CD14-positive monocyte (primary cell): ENCODE results near the gene KRTAP19-2. TPM values are rescaled to one million over a fixed set of nuclear protein-coding genes. Genes with fewer than 3 reads are reported as not detected.

Experiments
- DNase-seq, 3 donors: peaks; one replicate each; pipeline ENCODE4 v3.0.0-alpha.2; 2011 to 2022
- H2AFZ ChIP-seq: 2 replicates; pipeline ENCODE4 v1.6.0; 2012; ENCODE audit warnings: mild to moderate bottlenecking, low read depth, low read length, inconsistent platforms; ENCODE audit not compliant: insufficient read depth, poor library complexity, severe bottlenecking
- H3K27ac ChIP-seq, 2 donors: 1 replicate in 1 of 2; 2 replicates in 1 of 2; pipeline ENCODE4 v1.5.1; 2012 to 2013; ENCODE audit warnings: low read length in 2 of 2, control low read depth in 1 of 2, inconsistent platforms in 1 of 2, low read depth in 1 of 2, mild to moderate bottlenecking in 1 of 2
- H3K27me3 ChIP-seq, 2 donors: one replicate each; pipeline versions ENCODE4 v1.6.0 to v1.6.1; 2011 to 2013; ENCODE audit warnings: low read length in 2 of 2; ENCODE audit not compliant: control insufficient read depth in 2 of 2, insufficient read depth in 2 of 2
- H3K36me3 ChIP-seq, 2 donors: replicated peaks in 1 of 2; 1 replicate in 1 of 2; 2 replicates in 1 of 2; pipeline versions ENCODE4 v1.5.1 to v1.6.1; 2012 to 2013; ENCODE audit warnings: low read length in 2 of 2, control low read depth in 1 of 2, inconsistent platforms in 1 of 2, mild to moderate bottlenecking in 1 of 2; ENCODE audit not compliant: insufficient read depth in 2 of 2, control insufficient read depth in 1 of 2
- H3K4me1 ChIP-seq, 2 donors: 1 replicate in 1 of 2; 2 replicates in 1 of 2; pipeline versions ENCODE4 v1.5.1 to v1.6.1; 2012 to 2013; ENCODE audit warnings: low read length in 2 of 2, control low read depth in 1 of 2, inconsistent platforms in 1 of 2, mild to moderate bottlenecking in 1 of 2, moderate library complexity in 1 of 2; ENCODE audit not compliant: insufficient read depth in 2 of 2, control insufficient read depth in 1 of 2
- H3K4me2 ChIP-seq: replicated peaks from 2 replicates; pipeline ENCODE3; 2012; ENCODE audit warnings: low read length, moderate library complexity, mild to moderate bottlenecking; ENCODE audit not compliant: poor library complexity, severe bottlenecking; ENCODE audit errors: extremely low read depth
- H3K4me3 ChIP-seq, 3 experiments: fragments of 200-600 bp in 1 of 3; sonication (generic) in 1 of 3; replicated peaks in 1 of 3; 1 replicate in 2 of 3; 2 replicates in 1 of 3; pipeline ENCODE4 v1.5.1; 2011 to 2013; ENCODE audit warnings: low read length in 3 of 3, mild to moderate bottlenecking in 3 of 3, control low read depth in 2 of 3, low read depth in 2 of 3, inconsistent platforms in 1 of 3, moderate library complexity in 1 of 3
- H3K79me2 ChIP-seq: 2 replicates; pipeline ENCODE4 v1.6.0; 2012; ENCODE audit warnings: mild to moderate bottlenecking, control low read depth, inconsistent platforms, low read length, moderate library complexity; ENCODE audit not compliant: insufficient read depth
- H3K9ac ChIP-seq: 2 replicates; pipeline ENCODE4 v1.6.0; 2017; ENCODE audit warnings: low read length, mild to moderate bottlenecking; ENCODE audit not compliant: insufficient read depth, poor library complexity, severe bottlenecking
- H3K9me3 ChIP-seq, 2 donors: replicated peaks in 1 of 2; 1 replicate in 1 of 2; 2 replicates in 1 of 2; pipeline versions ENCODE4 v1.5.1 to v1.6.1; 2012 to 2013; ENCODE audit warnings: low read length in 2 of 2, control low read depth in 1 of 2; ENCODE audit not compliant: control insufficient read depth in 1 of 2, insufficient read depth in 1 of 2
- H4K20me1 ChIP-seq: 2 replicates; pipeline ENCODE4 v1.6.0; 2012; ENCODE audit warnings: mild to moderate bottlenecking, low read length, control low read depth, moderate library complexity; ENCODE audit not compliant: insufficient read depth
- H3K27ac Mint-ChIP-seq, 7 donors: one replicate each; pipeline ENCODE4 v1.8.0; 2020; ENCODE audit warnings: mild to moderate bottlenecking in 7 of 7, mixed read lengths in 7 of 7, moderate library complexity in 6 of 7, inconsistent platforms in 2 of 7
- H3K27me3 Mint-ChIP-seq, 3 donors: one replicate each; pipeline ENCODE4 v1.8.0; 2021 to 2022; ENCODE audit warnings: low read depth in 3 of 3, mild to moderate bottlenecking in 3 of 3, mixed read lengths in 3 of 3, moderate library complexity in 3 of 3, inconsistent platforms in 1 of 3
- H3K36me3 Mint-ChIP-seq, 2 donors: one replicate each; pipeline ENCODE4 v1.8.0; 2020; ENCODE audit warnings: mixed read lengths in 2 of 2, inconsistent platforms in 1 of 2, mild to moderate bottlenecking in 1 of 2
- H3K4me1 Mint-ChIP-seq: one replicate; pipeline ENCODE4 v1.8.0; 2020; ENCODE audit warnings: mild to moderate bottlenecking, mixed read lengths
- H3K4me3 Mint-ChIP-seq, 2 donors: one replicate each; pipeline ENCODE4 v1.8.0; 2020; ENCODE audit warnings: mild to moderate bottlenecking in 2 of 2, mixed read lengths in 2 of 2, moderate library complexity in 1 of 2
- H3K9me3 Mint-ChIP-seq, 7 donors: one replicate each; pipeline ENCODE4 v1.8.0; 2020 to 2022; ENCODE audit warnings: mixed read lengths in 7 of 7, mild to moderate bottlenecking in 6 of 7, moderate library complexity in 6 of 7, inconsistent platforms in 2 of 7
- WGBS: methylation state at CpG from one replicate; pipeline ENCODE4 v1.1.5; 2013; ENCODE audit warnings: missing lambda C conversion rate; ENCODE audit not compliant: insufficient coverage; 5-methylcytosine and 5-hydroxymethylcytosine counted together
- intact Hi-C, 2 donors: fragments of 100-400 bp; cut with micrococcal nuclease; formaldehyde crosslinking; loops; one replicate each; pipeline versions ENCODE4 v1.15.0 to v1.15.1; 2023
- polyA plus RNA-seq, 3 donors: library from polyadenylated mRNA; depleted of rRNA in 1 of 3; unstranded in 2 of 3; stranded (reverse) in 1 of 3; fragments of 300-500 nt in 2 of 3; fragments of >200 nt in 1 of 3; fragmentation: Illumina TruSeq in 2 of 3; gene quantifications; 1 replicate in 2 of 3; 2 replicates in 1 of 3; pipeline ENCODE4 v1.2.3, GENCODE V29; 2012 to 2021
- TF ChIP-seq, protein P1 (sequence below): fragments of 200-600 bp; IDR thresholded peaks from one replicate; pipeline ENCODE4 v1.8.0; 2022; ENCODE audit warnings: antibody characterized with exemption, mild to moderate bottlenecking

The KRTAP19-2 gene
- polyA plus RNA-seq, 3 donors: not detected

DNA sequence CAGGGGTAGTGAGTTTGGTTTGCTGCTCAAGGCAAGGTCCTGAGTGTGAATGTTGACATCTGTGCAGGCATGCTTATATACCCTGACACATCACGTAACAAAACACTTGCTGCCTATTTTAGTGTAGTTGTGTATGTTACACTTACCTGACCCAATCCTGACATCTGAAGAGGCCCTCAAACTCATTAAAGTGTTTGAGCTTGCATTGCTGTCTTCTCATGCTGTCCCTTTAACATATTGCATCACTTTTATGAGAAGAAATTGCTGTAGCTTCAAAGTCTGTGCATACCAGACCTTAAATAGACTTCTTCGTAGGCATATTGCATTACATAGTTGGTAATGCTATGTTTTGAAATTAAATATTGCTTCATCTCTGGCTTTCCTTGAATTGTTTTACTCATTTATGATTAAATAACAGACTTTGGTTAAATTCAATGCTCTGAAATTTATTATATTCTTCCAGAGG, 4.8 kb upstream of the KRTAP19-2 start, which contains the start of gene KRTAP19-3:
TSS of gene KRTAP19-3 (minus strand) at position 51 of the 466 bp plus-strand sequence. CDS start 56 bp downstream, outside the sequence.
- no peak within 1 kb of the TSS for H3K9ac ChIP-seq
- Mint-ChIP-seq H3K36me3 (no peaks in the 10 kb centered on the region), H3K4me1 (no peaks in the 10 kb centered on the region), H3K4me3 (no peak within 1 kb of the TSS), H3K27ac (no peak within 1 kb of the TSS), H3K27me3 (peaks cover 0 to 3% (median 0%) of the 10 kb centered on the region in 3 donors), H3K9me3 (peaks cover 0 to 22% (median 11%) of the 10 kb centered on the region in 7 donors)
- no peaks in the 10 kb centered on the region for H3K79me2 ChIP-seq
- no peak for DNase-seq
- intact Hi-C loops: no loop called here
- TF ChIP-seq, protein P1, sequence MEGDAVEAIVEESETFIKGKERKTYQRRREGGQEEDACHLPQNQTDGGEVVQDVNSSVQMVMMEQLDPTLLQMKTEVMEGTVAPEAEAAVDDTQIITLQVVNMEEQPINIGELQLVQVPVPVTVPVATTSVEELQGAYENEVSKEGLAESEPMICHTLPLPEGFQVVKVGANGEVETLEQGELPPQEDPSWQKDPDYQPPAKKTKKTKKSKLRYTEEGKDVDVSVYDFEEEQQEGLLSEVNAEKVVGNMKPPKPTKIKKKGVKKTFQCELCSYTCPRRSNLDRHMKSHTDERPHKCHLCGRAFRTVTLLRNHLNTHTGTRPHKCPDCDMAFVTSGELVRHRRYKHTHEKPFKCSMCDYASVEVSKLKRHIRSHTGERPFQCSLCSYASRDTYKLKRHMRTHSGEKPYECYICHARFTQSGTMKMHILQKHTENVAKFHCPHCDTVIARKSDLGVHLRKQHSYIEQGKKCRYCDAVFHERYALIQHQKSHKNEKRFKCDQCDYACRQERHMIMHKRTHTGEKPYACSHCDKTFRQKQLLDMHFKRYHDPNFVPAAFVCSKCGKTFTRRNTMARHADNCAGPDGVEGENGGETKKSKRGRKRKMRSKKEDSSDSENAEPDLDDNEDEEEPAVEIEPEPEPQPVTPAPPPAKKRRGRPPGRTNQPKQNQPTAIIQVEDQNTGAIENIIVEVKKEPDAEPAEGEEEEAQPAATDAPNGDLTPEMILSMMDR: no peak
- H3K4me1 ChIP-seq: no peaks in the 10 kb centered on the region
- no peak within 1 kb of the TSS for H3K27ac ChIP-seq
- H3K36me3 ChIP-seq: no peaks in the 10 kb centered on the region
- no CpG with 5 or more reads among the region's 2 CpGs for WGBS
- H4K20me1 ChIP-seq: no peaks in the 10 kb centered on the region
- H3K27me3 ChIP-seq: no peaks in the 10 kb centered on the region
- peaks cover 10 to 17% of the 10 kb centered on the region in 2 donors for H3K9me3 ChIP-seq
- H2AFZ ChIP-seq: no peak within 1 kb of the TSS
- H3K4me3 ChIP-seq: no peak within 1 kb of the TSS
- no peak within 1 kb of the TSS for H3K4me2 ChIP-seq

DNA sequence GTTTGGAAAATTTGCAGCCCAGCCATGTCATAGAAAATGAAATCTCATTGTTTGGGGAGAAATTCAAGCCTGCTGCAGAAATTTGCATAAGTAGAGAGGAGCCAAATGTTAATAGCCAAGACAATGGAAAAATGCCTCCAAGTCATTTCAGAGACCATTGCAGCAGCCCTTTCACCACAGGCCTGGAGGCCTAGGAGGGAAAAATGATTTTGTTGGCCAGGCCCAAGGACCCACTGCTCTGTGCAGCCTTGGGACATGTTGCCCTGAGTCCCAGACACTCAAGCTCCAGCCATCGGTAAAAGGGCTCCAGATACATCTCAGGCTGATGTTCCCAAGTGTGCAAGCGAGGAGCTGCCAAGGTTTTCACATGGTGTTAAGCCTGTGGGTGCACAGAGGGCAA, 1.1 kb downstream of the KRTAP19-2 start:
- Histone ChIP-seq H3K4me2 (no peak overlapping the region), H4K20me1 (no peaks in the 10 kb centered on the region), H3K9me3 (peaks cover 19 to 22% of the 10 kb centered on the region in 2 donors), H3K27ac (no peak overlapping the region), H3K4me1 (no peaks in the 10 kb centered on the region), H3K27me3 (no peaks in the 10 kb centered on the region), H3K36me3 (no peaks in the 10 kb centered on the region), H3K9ac (no peak overlapping the region), H3K79me2 (no peaks in the 10 kb centered on the region), H2AFZ (no peak overlapping the region), H3K4me3 (no peak overlapping the region)
- H3K4me3 Mint-ChIP-seq: no peak overlapping the region
- DNase-seq: no peak
- H3K27ac Mint-ChIP-seq: no peak overlapping the region
- 67% methylated on average over 2 of the region's 2 CpGs for WGBS
- no peaks in the 10 kb centered on the region for H3K4me1 Mint-ChIP-seq
- H3K9me3 Mint-ChIP-seq: peaks cover 3 to 24% (median 15%) of the 10 kb centered on the region in 7 donors
- H3K27me3 Mint-ChIP-seq: no peaks in the 10 kb centered on the region
- TF ChIP-seq, protein P1: no peak
- intact Hi-C loops: no loop called here
- no peaks in the 10 kb centered on the region for H3K36me3 Mint-ChIP-seq
